DMS153 treated with DMSO at 0.1 percent for 48 hours (cell line): ENCODE data around the gene PNPLA4.

Source experiments
- DNase-seq: peaks from one replicate; lab custom pipeline; 2025; ENCODE audit not compliant: unreplicated experiment; lab: John Stamatoyannopoulos, UW

PNPLA4 gene

DNA sequence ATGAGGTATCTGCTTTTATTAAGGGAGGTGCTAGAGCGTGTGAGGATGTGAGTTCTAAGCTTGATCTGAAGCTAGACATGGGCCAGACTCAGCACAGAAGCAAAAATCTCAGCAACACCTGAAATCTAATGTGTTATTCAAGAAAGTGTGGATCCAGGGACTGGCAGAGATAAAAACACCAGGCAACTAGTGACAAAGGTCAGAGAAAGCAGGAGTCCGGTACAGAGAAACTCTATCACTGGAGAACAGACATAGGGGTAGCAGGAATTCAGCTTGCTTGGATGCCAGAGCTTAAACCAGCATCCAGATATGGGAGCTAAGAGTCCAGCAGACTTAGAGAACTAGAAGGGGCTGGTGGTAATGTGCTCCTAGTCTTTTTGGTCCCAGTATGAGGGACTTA is 50.3 kb downstream of the PNPLA4 start:
- no peak for DNase-seq

DNA sequence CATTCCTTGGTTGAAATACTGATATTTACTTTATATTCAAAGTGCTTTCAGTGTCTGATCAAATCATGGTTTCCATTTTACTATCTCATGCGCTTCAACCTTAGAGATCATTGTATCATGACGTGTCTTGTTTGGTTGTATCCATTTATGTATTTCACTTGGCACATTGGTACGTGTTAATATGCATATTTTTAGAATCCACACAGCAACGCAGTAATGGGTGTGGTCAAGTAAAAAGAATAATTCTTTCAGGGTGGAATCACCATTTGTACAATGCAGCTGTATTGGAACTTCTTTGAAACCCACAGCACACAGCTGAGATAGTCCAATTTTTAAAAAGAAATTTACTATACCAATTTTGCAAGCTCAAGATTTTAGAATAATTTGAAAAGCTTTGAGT is 55.2 kb downstream of the PNPLA4 start:
- no peak for DNase-seq

DNA sequence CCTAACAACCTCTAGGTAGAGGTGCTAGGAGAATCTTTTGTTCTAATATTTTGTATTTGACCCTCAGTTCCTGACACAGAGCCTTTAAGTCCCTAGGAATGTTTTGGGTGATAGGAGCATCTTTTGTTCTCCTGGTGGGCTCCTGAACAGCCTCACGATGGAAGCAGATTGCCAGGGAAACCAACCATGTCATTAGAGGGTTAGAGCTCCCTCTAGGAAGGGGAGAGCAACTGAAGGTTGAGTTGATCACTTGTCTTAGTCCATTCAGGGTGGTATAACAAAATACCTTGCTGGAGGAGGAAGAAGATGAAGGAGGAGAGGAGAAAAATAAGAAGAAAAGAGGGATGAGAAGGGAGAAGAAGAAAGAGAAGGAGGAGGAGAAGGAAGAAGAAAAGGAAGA is 75.0 kb downstream of the PNPLA4 start:
- DNase-seq, result no peak
